ENCODE data around the gene LCN15. TPM values are rescaled to one million over a fixed set of nuclear protein-coding genes. Genes with fewer than 3 reads are reported as not detected.
"Not testable (repeated sequence)": the region's sequence is repeated elsewhere in the genome, so short reads cannot be mapped to it uniquely, and the experiment has no call there.

Gene LCN15
- total RNA-seq, 1 experiment from 2014 or later = not detected

DNA sequence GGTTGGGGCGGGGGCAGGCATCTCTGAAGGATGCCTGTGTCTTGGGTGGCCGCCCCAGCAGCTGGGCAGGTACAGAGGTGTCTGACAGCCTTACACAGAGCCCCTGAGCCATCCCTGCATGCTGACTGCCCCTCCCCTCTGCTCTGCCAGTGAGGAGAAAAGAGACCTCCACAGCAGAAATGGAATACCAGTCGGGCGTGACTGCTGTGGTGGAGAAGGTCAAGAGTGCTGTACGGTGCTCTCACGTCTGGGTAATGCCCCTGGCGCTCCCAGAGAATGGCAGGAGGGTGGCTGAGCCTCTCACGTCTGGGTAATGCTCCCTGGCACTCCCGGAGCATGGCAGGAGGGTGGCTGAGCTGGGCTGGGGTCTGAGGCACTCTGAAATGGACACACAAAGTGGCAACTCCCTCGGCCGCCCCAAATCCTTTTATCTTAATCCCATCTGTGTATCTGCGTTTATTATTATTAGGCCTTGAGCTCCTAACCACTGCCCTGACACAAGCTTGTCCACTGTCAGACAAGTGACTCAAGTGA, 41.0 kb upstream of the LCN15 start:
- H3K27me3 ChIP-seq (replicated peaks; ENCODE audit: control insufficient read depth, insufficient read depth, low read length) = no peaks in the 10 kb centered on the region
- Mint-ChIP-seq H3K9me3 (ENCODE audit: unreplicated experiment) (no peaks in the 10 kb centered on the region), H3K27me3 (ENCODE audit: insufficient read depth, unreplicated experiment) (no peaks in the 10 kb centered on the region), H3K36me3 (ENCODE audit: insufficient read depth, unreplicated experiment) (peaks cover 53% of the 10 kb centered on the region), H3K27ac (ENCODE audit: unreplicated experiment) (no peak overlapping the region), H3K4me3 (ENCODE audit: unreplicated experiment) (peak overlapping the region; percentile 31), H3K4me1 (ENCODE audit: low read depth, unreplicated experiment) (peaks cover 6% of the 10 kb centered on the region)
- TF ChIP-seq, protein P1, sequence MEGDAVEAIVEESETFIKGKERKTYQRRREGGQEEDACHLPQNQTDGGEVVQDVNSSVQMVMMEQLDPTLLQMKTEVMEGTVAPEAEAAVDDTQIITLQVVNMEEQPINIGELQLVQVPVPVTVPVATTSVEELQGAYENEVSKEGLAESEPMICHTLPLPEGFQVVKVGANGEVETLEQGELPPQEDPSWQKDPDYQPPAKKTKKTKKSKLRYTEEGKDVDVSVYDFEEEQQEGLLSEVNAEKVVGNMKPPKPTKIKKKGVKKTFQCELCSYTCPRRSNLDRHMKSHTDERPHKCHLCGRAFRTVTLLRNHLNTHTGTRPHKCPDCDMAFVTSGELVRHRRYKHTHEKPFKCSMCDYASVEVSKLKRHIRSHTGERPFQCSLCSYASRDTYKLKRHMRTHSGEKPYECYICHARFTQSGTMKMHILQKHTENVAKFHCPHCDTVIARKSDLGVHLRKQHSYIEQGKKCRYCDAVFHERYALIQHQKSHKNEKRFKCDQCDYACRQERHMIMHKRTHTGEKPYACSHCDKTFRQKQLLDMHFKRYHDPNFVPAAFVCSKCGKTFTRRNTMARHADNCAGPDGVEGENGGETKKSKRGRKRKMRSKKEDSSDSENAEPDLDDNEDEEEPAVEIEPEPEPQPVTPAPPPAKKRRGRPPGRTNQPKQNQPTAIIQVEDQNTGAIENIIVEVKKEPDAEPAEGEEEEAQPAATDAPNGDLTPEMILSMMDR (IDR thresholded peaks at IDR 0.05; ENCODE audit: insufficient read depth in 1 of 2, low read depth in 1 of 2, low read length in 1 of 2, severe bottlenecking in 1 of 2, unreplicated experiment in 1 of 2) = no peak
- H3K4me1 ChIP-seq = peaks cover 18% of the 10 kb centered on the region; the same call in 1 of the 2 replicates
- intact Hi-C loops (cut with micrococcal nuclease; ENCODE audit: unreplicated experiment) = loop anchor here (5.0 kb wide), 1 partner anchor 42 kb away; the partner anchor contains the start of gene PHPT1
- H3K36me3 ChIP-seq (ENCODE audit: control insufficient read depth, insufficient read depth, low read length) = peaks cover 3% of the 10 kb centered on the region
- H3K4me3 ChIP-seq (ENCODE audit: low read depth, low read length) = no peak overlapping the region
- H3K9me3 ChIP-seq = no peaks in the 10 kb centered on the region
- ChIA-PET POLR2A (no interaction called here), CTCF (interaction anchor here (1.6 kb wide), 1 partner anchor 13 kb away, joined by 4 read pairs; no protein-coding TSS in a partner anchor)
- no peak for DNase-seq
- BruUV-seq (replicated peaks) = no TSS peak

DNA sequence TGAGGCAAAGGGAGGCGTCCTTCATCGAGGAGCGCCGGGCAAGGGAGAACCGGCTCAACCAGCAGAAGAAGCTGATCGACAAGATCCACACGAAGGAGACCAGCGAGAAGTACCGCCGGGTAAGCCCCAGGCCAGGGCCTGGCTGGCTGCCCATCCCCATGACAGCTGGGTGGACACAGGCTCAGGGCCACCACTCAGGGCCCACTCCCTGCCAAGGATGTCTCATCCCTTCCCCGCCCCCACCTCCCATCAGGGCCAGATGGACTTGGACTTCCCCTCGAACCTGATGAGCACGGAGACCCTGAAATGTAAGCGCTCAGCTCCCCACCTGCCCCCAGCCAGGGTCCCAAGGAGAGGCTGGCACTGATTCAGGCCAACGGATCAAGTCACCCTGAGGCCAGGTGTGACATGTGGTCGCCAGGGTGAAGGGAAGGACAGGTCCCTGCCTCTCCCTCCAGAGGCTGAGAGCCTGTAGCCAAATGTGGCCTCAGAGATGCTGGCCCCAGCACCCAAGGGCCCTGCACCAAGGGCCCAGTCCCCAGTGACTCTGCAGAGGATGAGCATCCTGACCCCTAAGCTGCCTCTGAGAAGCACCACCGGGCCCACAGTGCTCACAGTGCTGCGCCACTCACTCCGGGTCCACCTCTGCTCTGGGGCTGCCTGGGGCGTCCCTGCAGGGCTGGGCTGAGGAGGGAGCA, 40.3 kb upstream of the LCN15 start:
- H3K27me3 Mint-ChIP-seq (ENCODE audit: insufficient read depth, unreplicated experiment) = no peaks in the 10 kb centered on the region
- ChIA-PET CTCF (no interaction called here), POLR2A (interaction anchor here (0.6 kb wide), 1 partner anchor 276 kb away, joined by 3 read pairs; no protein-coding TSS in a partner anchor)
- H3K9me3 Mint-ChIP-seq (ENCODE audit: unreplicated experiment) = no peaks in the 10 kb centered on the region
- no peak for DNase-seq
- no peak overlapping the region for H3K4me3 Mint-ChIP-seq (ENCODE audit: unreplicated experiment)
- BruUV-seq (replicated peaks) = no TSS peak
- H3K4me1 Mint-ChIP-seq (ENCODE audit: low read depth, unreplicated experiment) = peaks cover 6% of the 10 kb centered on the region
- H3K27ac Mint-ChIP-seq (ENCODE audit: unreplicated experiment) = no peak overlapping the region
- H3K9me3 ChIP-seq = no peaks in the 10 kb centered on the region
- H3K27me3 ChIP-seq (replicated peaks; ENCODE audit: control insufficient read depth, insufficient read depth, low read length) = no peaks in the 10 kb centered on the region
- TF ChIP-seq, protein P1 (IDR thresholded peaks at IDR 0.05; ENCODE audit: insufficient read depth in 1 of 2, low read depth in 1 of 2, low read length in 1 of 2, severe bottlenecking in 1 of 2, unreplicated experiment in 1 of 2) = no peak
- peaks cover 3% of the 10 kb centered on the region for H3K36me3 ChIP-seq (ENCODE audit: control insufficient read depth, insufficient read depth, low read length)
- no peak overlapping the region for H3K4me3 ChIP-seq (ENCODE audit: low read depth, low read length)
- peaks cover 13% of the 10 kb centered on the region; the same call in 1 of the 2 replicates for H3K4me1 ChIP-seq
- H3K36me3 Mint-ChIP-seq (ENCODE audit: insufficient read depth, unreplicated experiment) = peaks cover 53% of the 10 kb centered on the region
- intact Hi-C loops (cut with micrococcal nuclease; ENCODE audit: unreplicated experiment) = loop anchor here (5.0 kb wide), 1 partner anchor 43 kb away; the partner anchor contains the start of gene PHPT1

DNA sequence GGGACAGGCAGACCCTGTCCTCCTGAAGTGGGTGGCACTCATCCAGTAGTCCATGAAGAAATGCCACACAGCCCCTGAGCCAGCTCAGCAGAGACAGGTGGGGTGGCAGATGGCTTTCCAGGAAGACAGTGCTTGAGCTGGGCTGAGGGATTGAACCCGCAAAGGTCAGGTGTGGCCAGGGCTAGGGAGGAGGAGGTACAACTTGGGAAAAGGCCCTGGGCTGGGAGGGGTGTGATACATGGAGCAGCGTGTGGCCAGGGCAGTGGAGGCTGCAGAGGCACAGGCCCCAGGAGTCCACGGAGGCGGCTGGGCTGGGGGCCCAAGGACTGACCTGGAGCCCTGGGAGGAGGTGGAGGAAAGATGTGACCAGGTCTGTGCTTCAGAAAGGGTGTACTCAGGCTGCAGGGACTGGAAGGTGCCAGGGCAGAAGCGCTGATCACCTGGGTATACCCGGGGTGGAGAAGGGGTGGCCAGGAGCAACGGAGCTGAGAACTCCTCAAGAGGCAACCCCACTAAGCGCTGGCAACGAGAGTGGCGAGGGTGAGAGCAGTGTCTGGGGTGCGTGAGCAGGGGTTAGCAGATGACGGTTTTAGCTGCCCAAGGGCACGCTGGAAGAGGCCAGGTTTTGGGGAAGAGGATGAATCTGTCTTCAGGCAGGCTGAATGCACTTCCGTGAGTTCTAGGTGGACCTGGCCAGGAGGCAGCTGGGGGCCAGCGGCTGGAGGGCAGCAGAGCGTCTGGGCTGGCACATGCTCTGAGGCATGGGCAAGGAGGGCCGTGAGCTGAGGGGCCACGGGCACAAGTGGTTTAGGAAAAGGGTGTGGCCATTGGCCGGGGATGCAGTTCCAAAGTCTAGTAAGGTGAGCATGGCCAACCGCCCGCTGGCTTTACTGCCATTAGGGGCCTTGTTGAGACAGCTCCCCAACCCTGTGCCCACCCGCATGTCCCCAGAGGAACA, 39.5 kb upstream of the LCN15 start:
- BruUV-seq (replicated peaks) = no TSS peak
- DNase-seq = no peak
- Histone ChIP-seq H3K4me3 (ENCODE audit: low read depth, low read length) (no peak overlapping the region), H3K36me3 (ENCODE audit: control insufficient read depth, insufficient read depth, low read length) (peaks cover 3% of the 10 kb centered on the region), H3K4me1 (peaks cover 12% of the 10 kb centered on the region; the same call in 1 of the 2 replicates), H3K9me3 (no peaks in the 10 kb centered on the region), H3K27me3 (replicated peaks; ENCODE audit: control insufficient read depth, insufficient read depth, low read length) (no peaks in the 10 kb centered on the region)
- no peak overlapping the region for H3K27ac Mint-ChIP-seq (ENCODE audit: unreplicated experiment)
- no peak overlapping the region for H3K4me3 Mint-ChIP-seq (ENCODE audit: unreplicated experiment)
- no peaks in the 10 kb centered on the region for H3K9me3 Mint-ChIP-seq (ENCODE audit: unreplicated experiment)
- ChIA-PET POLR2A (interaction anchor here (0.6 kb wide), 1 partner anchor 276 kb away, joined by 3 read pairs; no protein-coding TSS in a partner anchor), CTCF (no interaction called here)
- intact Hi-C loops (cut with micrococcal nuclease; ENCODE audit: unreplicated experiment) = no loop called here
- H3K27me3 Mint-ChIP-seq (ENCODE audit: insufficient read depth, unreplicated experiment) = no peaks in the 10 kb centered on the region
- peaks cover 54% of the 10 kb centered on the region for H3K36me3 Mint-ChIP-seq (ENCODE audit: insufficient read depth, unreplicated experiment)
- TF ChIP-seq, protein P1 (IDR thresholded peaks at IDR 0.05; ENCODE audit: insufficient read depth in 1 of 2, low read depth in 1 of 2, low read length in 1 of 2, severe bottlenecking in 1 of 2, unreplicated experiment in 1 of 2) = no peak
- peaks cover 6% of the 10 kb centered on the region for H3K4me1 Mint-ChIP-seq (ENCODE audit: low read depth, unreplicated experiment)

DNA sequence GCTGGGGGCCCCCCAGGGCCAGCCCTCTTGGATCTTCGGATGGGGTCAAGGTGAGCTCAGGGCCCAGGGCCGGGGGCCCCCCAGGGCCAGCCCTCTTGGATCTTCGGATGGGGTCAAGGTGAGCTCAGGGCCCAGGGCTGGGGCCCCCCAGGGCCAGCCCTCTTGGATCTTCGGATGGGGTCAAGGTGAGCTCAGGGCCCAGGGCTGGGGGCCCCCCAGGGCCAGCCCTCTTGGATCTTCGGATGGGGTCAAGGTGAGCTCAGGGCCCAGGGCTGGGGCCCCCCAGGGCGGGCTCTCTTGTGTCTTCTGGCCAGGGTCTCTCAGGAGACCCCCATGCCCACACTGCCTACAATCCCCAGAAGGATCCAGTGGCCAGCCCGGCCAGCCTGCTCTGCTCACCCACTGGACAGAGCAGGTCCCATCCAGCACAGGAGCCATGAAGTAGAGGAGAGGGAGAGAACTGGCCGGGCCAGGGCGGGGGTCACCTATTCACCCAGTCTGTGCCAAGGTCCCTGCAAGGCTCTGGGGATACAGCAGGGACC, 38.8 kb upstream of the LCN15 start:
- CTCF ChIA-PET; H3K27me3 Mint-ChIP-seq (ENCODE audit: insufficient read depth, unreplicated experiment); H3K4me3 Mint-ChIP-seq (ENCODE audit: unreplicated experiment); H3K9me3 ChIP-seq; DNase-seq; BruUV-seq (replicated peaks); H3K27me3 ChIP-seq (replicated peaks; ENCODE audit: control insufficient read depth, insufficient read depth, low read length); intact Hi-C loops (cut with micrococcal nuclease; ENCODE audit: unreplicated experiment); H3K4me1 Mint-ChIP-seq (ENCODE audit: low read depth, unreplicated experiment); H3K27ac Mint-ChIP-seq (ENCODE audit: unreplicated experiment); POLR2A ChIA-PET; H3K36me3 ChIP-seq (ENCODE audit: control insufficient read depth, insufficient read depth, low read length); H3K4me3 ChIP-seq (ENCODE audit: low read depth, low read length); H3K9me3 Mint-ChIP-seq (ENCODE audit: unreplicated experiment): not testable (repeated sequence)
- H3K4me1 ChIP-seq = peaks cover 19% of the 10 kb centered on the region
- peaks cover 61% of the 10 kb centered on the region for H3K36me3 Mint-ChIP-seq (ENCODE audit: insufficient read depth, unreplicated experiment)

Data from Caco-2 (cell line).